CD4-positive, CD25-positive, alpha-beta regulatory T cell (primary cell): ENCODE measurements around the gene GKN1. TPM values are rescaled to one million over a fixed set of nuclear protein-coding genes. Genes with fewer than 3 reads are reported as not detected.
"Not testable (repeated sequence)": the region's sequence is repeated elsewhere in the genome, so short reads cannot be mapped to it uniquely, and the experiment has no call there.

Experiments
- ATAC-seq, 2 donors: fragments of 150-1000 bp; cut with Tn5 transposase; one replicate each; pipeline ENCODE4 v1.10.0; 2021; ENCODE audit warnings: low read depth in 2 of 2, moderate number of reproducible peaks in 2 of 2, moderate library complexity in 1 of 2
- DNase-seq, 3 donors: peaks; one replicate each; pipeline versions ENCODE4 v3.0.0 to v3.0.0-alpha.2; 2012 to 2022; ENCODE audit warnings: mixed read lengths in 1 of 3
- H3K27ac ChIP-seq: one replicate; pipeline ENCODE4 v1.7.0; 2013; ENCODE audit warnings: mild to moderate bottlenecking, low read length; ENCODE audit not compliant: insufficient read depth, poor library complexity, severe bottlenecking
- H3K27me3 ChIP-seq: one replicate; pipeline ENCODE4 v1.7.0; 2013; ENCODE audit warnings: low read length; ENCODE audit not compliant: control insufficient read depth, insufficient read depth
- H3K36me3 ChIP-seq: one replicate; pipeline ENCODE4 v1.7.0; 2013; ENCODE audit warnings: mild to moderate bottlenecking, low read length, moderate library complexity; ENCODE audit not compliant: control insufficient read depth, insufficient read depth
- H3K4me1 ChIP-seq: 2 replicates; pipeline ENCODE4 v1.7.0; 2013; ENCODE audit warnings: mild to moderate bottlenecking, low read length; ENCODE audit not compliant: insufficient read depth, control insufficient read depth, poor library complexity, severe bottlenecking
- H3K4me3 ChIP-seq: one replicate; pipeline ENCODE4 v1.7.0; 2013; ENCODE audit warnings: low read depth, mild to moderate bottlenecking, low read length, moderate library complexity
- H3K9me3 ChIP-seq, 2 experiments: 1 replicate in 1 of 2; 2 replicates in 1 of 2; pipeline ENCODE4 v1.7.0; 2013; ENCODE audit warnings: low read length in 2 of 2, mild to moderate bottlenecking in 1 of 2, moderate library complexity in 1 of 2; ENCODE audit not compliant: control insufficient read depth in 2 of 2
- H3K27ac Mint-ChIP-seq, 3 donors: one replicate each; pipeline ENCODE4 v1.8.0; 2020 to 2022; ENCODE audit warnings: mild to moderate bottlenecking in 3 of 3, mixed read lengths in 3 of 3, moderate library complexity in 2 of 3
- H3K27me3 Mint-ChIP-seq: one replicate; pipeline ENCODE4 v1.8.0; 2022; ENCODE audit warnings: mild to moderate bottlenecking, mixed read lengths
- H3K36me3 Mint-ChIP-seq: one replicate; pipeline ENCODE4 v1.8.0; 2020; ENCODE audit warnings: mixed read lengths
- H3K4me1 Mint-ChIP-seq, 4 donors: one replicate each; pipeline ENCODE4 v1.8.0; 2020 to 2022; ENCODE audit warnings: mixed read lengths in 4 of 4, mild to moderate bottlenecking in 1 of 4
- H3K4me3 Mint-ChIP-seq, 4 donors: one replicate each; pipeline ENCODE4 v1.8.0; 2020 to 2022; ENCODE audit warnings: mild to moderate bottlenecking in 4 of 4, mixed read lengths in 4 of 4, moderate library complexity in 3 of 4
- H3K9me3 Mint-ChIP-seq, 7 donors: one replicate each; pipeline ENCODE4 v1.8.0; 2020 to 2022; ENCODE audit warnings: mixed read lengths in 7 of 7, mild to moderate bottlenecking in 3 of 7, moderate library complexity in 2 of 7
- polyA plus RNA-seq, 4 donors: library from polyadenylated mRNA; unstranded; fragments of 300-500 nt; fragmentation: Illumina TruSeq; gene quantifications; one replicate each; pipeline ENCODE4 v1.2.3, GENCODE V29; 2021
- total RNA-seq: library from RNA; stranded (reverse); gene quantifications from one replicate; pipeline ENCODE4 v1.2.3, GENCODE V29; 2022

Gene GKN1
- total and polyA plus RNA-seq, 5 donors from 2014 or later, result not detected

- Histone ChIP-seq H3K4me3 (no peak overlapping the region), H3K27me3 (peaks cover 32% of the 10 kb centered on the region), H3K9me3 (peaks cover 0 to 5% of the 10 kb centered on the region in 2 experiments), H3K36me3 (no peaks in the 10 kb centered on the region), H3K4me1 (no peaks in the 10 kb centered on the region), H3K27ac (no peak overlapping the region)
- Mint-ChIP-seq H3K27me3 (peaks cover 64% of the 10 kb centered on the region), H3K4me1 (peaks cover 0 to 2% (median 0%) of the 10 kb centered on the region in 4 donors), H3K36me3 (no peaks in the 10 kb centered on the region), H3K9me3 (peaks cover 0 to 8% (median 2%) of the 10 kb centered on the region in 7 donors), H3K4me3 (no peak overlapping the region), H3K27ac (no peak overlapping the region)
- ATAC-seq (peak; percentile 65 to 74), DNase-seq (peak; percentile 18 to 61 (median 57))
Observed at GRCh38 chr2:68943581-68944568, 30.6 kb upstream of the GKN1 start.

GRCh38 chr2:68946117-68946516 is 28.3 kb upstream of the GKN1 start:
- no peaks in the 10 kb centered on the region for H3K36me3 ChIP-seq
- peaks cover 0 to 5% of the 10 kb centered on the region in 2 experiments for H3K9me3 ChIP-seq
- H3K4me1 Mint-ChIP-seq, result peaks cover 0 to 4% (median 1%) of the 10 kb centered on the region in 4 donors
- H3K4me3 ChIP-seq, result no peak overlapping the region
- H3K27ac Mint-ChIP-seq, result no peak overlapping the region
- H3K27me3 Mint-ChIP-seq, result peaks cover 59% of the 10 kb centered on the region
- ATAC-seq (no peak), DNase-seq (no peak)
- peaks cover 35% of the 10 kb centered on the region for H3K27me3 ChIP-seq
- peaks cover 0 to 8% (median 2%) of the 10 kb centered on the region in 7 donors for H3K9me3 Mint-ChIP-seq
- H3K4me1 ChIP-seq, result no peaks in the 10 kb centered on the region
- no peak overlapping the region for H3K4me3 Mint-ChIP-seq
- no peaks in the 10 kb centered on the region for H3K36me3 Mint-ChIP-seq
- no peak overlapping the region for H3K27ac ChIP-seq

- Histone ChIP-seq H3K4me3 (no peak overlapping the region), H3K4me1 (no peaks in the 10 kb centered on the region), H3K27ac (no peak overlapping the region), H3K27me3 (peaks cover 31% of the 10 kb centered on the region), H3K9me3 (peaks cover 0 to 5% of the 10 kb centered on the region in 2 experiments), H3K36me3 (no peaks in the 10 kb centered on the region)
- ATAC-seq, result no peak
- Mint-ChIP-seq H3K27ac (no peak overlapping the region), H3K27me3 (peaks cover 43% of the 10 kb centered on the region), H3K9me3 (peaks cover 0 to 6% (median 2%) of the 10 kb centered on the region in 7 donors), H3K4me1 (peaks cover 0 to 4% (median 0%) of the 10 kb centered on the region in 4 donors), H3K36me3 (no peaks in the 10 kb centered on the region), H3K4me3 (no peak overlapping the region)
- no peak for DNase-seq
Observed at GRCh38 chr2:68948710-68949109, 25.7 kb upstream of the GKN1 start.

GRCh38 chr2:68951899-68952298 is 22.5 kb upstream of the GKN1 start:
- Mint-ChIP-seq H3K36me3 (no peaks in the 10 kb centered on the region), H3K4me3 (no peak overlapping the region), H3K9me3 (peaks cover 0 to 11% (median 4%) of the 10 kb centered on the region in 7 donors), H3K4me1 (peaks cover 0 to 4% (median 0%) of the 10 kb centered on the region in 4 donors), H3K27me3 (peaks cover 49% of the 10 kb centered on the region), H3K27ac (no peak overlapping the region)
- DNase-seq (no peak), ATAC-seq (no peak)
- peaks cover 0 to 3% of the 10 kb centered on the region in 2 experiments for H3K9me3 ChIP-seq
- no peak overlapping the region for H3K27ac ChIP-seq
- H3K4me1 ChIP-seq, result no peaks in the 10 kb centered on the region
- no peaks in the 10 kb centered on the region for H3K36me3 ChIP-seq
- no peak overlapping the region for H3K4me3 ChIP-seq
- peaks cover 23% of the 10 kb centered on the region for H3K27me3 ChIP-seq

GRCh38 chr2:68952887-68953521 is 21.4 kb upstream of the GKN1 start, which contains the start of gene GKN2:
Gene GKN2 (minus strand): TSS chr2:68952893. CDS start chr2:68952861, 32 bp downstream.
- no peak within 1 kb of the TSS for H3K4me3 Mint-ChIP-seq
- peaks cover 0 to 4% (median 0%) of the 10 kb centered on the region in 4 donors for H3K4me1 Mint-ChIP-seq
- H3K27me3 Mint-ChIP-seq, result peaks cover 52% of the 10 kb centered on the region
- no peak within 1 kb of the TSS for H3K27ac ChIP-seq
- DNase-seq (no peak), ATAC-seq (no peak)
- H3K9me3 Mint-ChIP-seq, result peaks cover 0 to 11% (median 4%) of the 10 kb centered on the region in 7 donors
- H3K4me1 ChIP-seq, result no peaks in the 10 kb centered on the region
- no peak within 1 kb of the TSS for H3K4me3 ChIP-seq
- no peaks in the 10 kb centered on the region for H3K36me3 Mint-ChIP-seq
- peaks cover 0 to 3% of the 10 kb centered on the region in 2 experiments for H3K9me3 ChIP-seq
- peaks cover 20% of the 10 kb centered on the region for H3K27me3 ChIP-seq
- no peak within 1 kb of the TSS for H3K27ac Mint-ChIP-seq
- H3K36me3 ChIP-seq, result no peaks in the 10 kb centered on the region

- H3K9me3 ChIP-seq, H3K4me1 ChIP-seq, H3K36me3 ChIP-seq, H3K27ac ChIP-seq, H3K9me3 Mint-ChIP-seq, ATAC-seq, DNase-seq, H3K4me1 Mint-ChIP-seq, H3K4me3 ChIP-seq, H3K4me3 Mint-ChIP-seq, H3K36me3 Mint-ChIP-seq: not testable (repeated sequence)
- peaks cover 22% of the 10 kb centered on the region for H3K27me3 ChIP-seq
- Mint-ChIP-seq H3K27ac (peak overlapping the region in 1 of 3 donors; percentile 53), H3K27me3 (peaks cover 51% of the 10 kb centered on the region)
Observed at GRCh38 chr2:68955432-68955831, 19.0 kb upstream of the GKN1 start.

- no peaks in the 10 kb centered on the region for H3K4me1 Mint-ChIP-seq
Observed at GRCh38 chr2:68959001-68959400, 15.4 kb upstream of the GKN1 start.

More at GRCh38 chr2:68959001-68959400, 15.4 kb upstream of the GKN1 start:
- Mint-ChIP-seq H3K27ac (no peak overlapping the region), H3K36me3 (no peaks in the 10 kb centered on the region), H3K27me3 (peaks cover 65% of the 10 kb centered on the region), H3K9me3 (peaks cover 0 to 5% (median 3%) of the 10 kb centered on the region in 7 donors), H3K4me3 (no peak overlapping the region)
- no peak overlapping the region for H3K4me3 ChIP-seq
- no peak overlapping the region for H3K27ac ChIP-seq
- no peaks in the 10 kb centered on the region for H3K4me1 ChIP-seq
- H3K9me3 ChIP-seq, result peaks cover 0 to 3% of the 10 kb centered on the region in 2 experiments
- DNase-seq (no peak), ATAC-seq (no peak)
- no peaks in the 10 kb centered on the region for H3K36me3 ChIP-seq
- H3K27me3 ChIP-seq, result peaks cover 17% of the 10 kb centered on the region
